Measurements from ENCODE around the gene CNNM2.
"Not testable (repeated sequence)": the region's sequence is repeated elsewhere in the genome, so short reads cannot be mapped to it uniquely, and the experiment has no call there.

Gene CNNM2

GRCh38 chr10:103042908-103043307 lies 124.8 kb downstream of the CNNM2 start:
- no peak for DNase-seq

- DNase-seq = no peak
Measured at GRCh38 chr10:103044942-103045489, 126.9 kb downstream of the CNNM2 start.

- DNase-seq = no peak
Measured at GRCh38 chr10:103045961-103046360, 127.9 kb downstream of the CNNM2 start.

- DNase-seq = no peak
Measured at GRCh38 chr10:103047381-103047780, 129.3 kb downstream of the CNNM2 start.

GRCh38 chr10:103049237-103049636 lies 131.1 kb downstream of the CNNM2 start:
- no peak for DNase-seq

- DNase-seq = no peak
Measured at GRCh38 chr10:103053659-103054581, 135.8 kb downstream of the CNNM2 start.

- DNase-seq = no peak
Measured at GRCh38 chr10:103054621-103055020, 136.5 kb downstream of the CNNM2 start.

GRCh38 chr10:103055105-103055504 lies 137.0 kb downstream of the CNNM2 start:
- DNase-seq = no peak

- DNase-seq = no peak
Measured at GRCh38 chr10:103058034-103058433, 139.9 kb downstream of the CNNM2 start.

- no peak for DNase-seq
Measured at GRCh38 chr10:103060575-103060974, 142.5 kb downstream of the CNNM2 start.

- no peak for DNase-seq
Measured at GRCh38 chr10:103062854-103063590, 144.9 kb downstream of the CNNM2 start.

GRCh38 chr10:103064956-103065355 lies 146.9 kb downstream of the CNNM2 start:
- no peak for DNase-seq

- no peak for DNase-seq
Measured at GRCh38 chr10:103066141-103067098, 148.3 kb downstream of the CNNM2 start.

- not testable (repeated sequence) for DNase-seq
Measured at GRCh38 chr10:103067099-103067477, 149.0 kb downstream of the CNNM2 start.

- DNase-seq = no peak
Measured at GRCh38 chr10:103067484-103067883, 149.4 kb downstream of the CNNM2 start.

GRCh38 chr10:103067956-103068355 lies 149.9 kb downstream of the CNNM2 start:
- DNase-seq = no peak

- peak; percentile 46 for DNase-seq
Measured at GRCh38 chr10:103069453-103070331, 151.6 kb downstream of the CNNM2 start.

GRCh38 chr10:103072276-103072675 lies 154.2 kb downstream of the CNNM2 start:
- DNase-seq = no peak

- no peak for DNase-seq
Measured at GRCh38 chr10:103072891-103073290, 154.8 kb downstream of the CNNM2 start.

GRCh38 chr10:103077020-103077419 lies 158.9 kb downstream of the CNNM2 start:
- no peak for DNase-seq

- DNase-seq = no peak
Measured at GRCh38 chr10:103077491-103078308, 159.6 kb downstream of the CNNM2 start.
